Fibroblast of lung (primary cell): Measurements from ENCODE around the gene SLC35A4. TPM values are rescaled to one million over a fixed set of nuclear protein-coding genes. Genes with fewer than 3 reads are reported as not detected.
A peak's percentile ranks its signal among the peaks of the same experiment; 100 is the strongest.

Source experiments
- DNase-seq, 2 donors: peaks; one replicate each; pipeline versions ENCODE4 v3.0.0 to v3.0.0-alpha.2; 2010; ENCODE audit warnings: low read depth in 2 of 2
- H2AFZ ChIP-seq: 2 replicates; pipeline ENCODE4 v1.5.1; 2012; ENCODE audit warnings: low read length, control low read depth, inconsistent platforms
- H3K27ac ChIP-seq: 2 replicates; pipeline ENCODE4 v1.5.1; 2011; ENCODE audit warnings: low read length, control low read depth; ENCODE audit not compliant: insufficient read depth
- H3K27me3 ChIP-seq: 2 replicates; pipeline ENCODE4 v1.5.1; 2011; ENCODE audit warnings: mild to moderate bottlenecking, low read length; ENCODE audit not compliant: control insufficient read depth, insufficient read depth
- H3K36me3 ChIP-seq: 2 replicates; pipeline ENCODE4 v1.5.1; 2011; ENCODE audit warnings: low read length; ENCODE audit not compliant: control insufficient read depth, insufficient read depth
- H3K4me1 ChIP-seq: 2 replicates; pipeline ENCODE4 v1.5.1; 2011; ENCODE audit warnings: low read length; ENCODE audit not compliant: control insufficient read depth, insufficient read depth; ENCODE audit errors: extremely low read depth
- H3K4me2 ChIP-seq: 2 replicates; pipeline ENCODE4 v1.5.1; 2011; ENCODE audit warnings: low read length, control low read depth; ENCODE audit not compliant: insufficient read depth; ENCODE audit errors: extremely low read depth
- H3K4me3 ChIP-seq, 4 experiments: fragments of 200-600 bp in 1 of 4; sonication (generic) in 1 of 4; replicated peaks in 1 of 4; 2 replicates each; pipeline ENCODE4 v1.5.1; 2011 to 2016; ENCODE audit warnings: low read length in 4 of 4, low read depth in 3 of 4, mild to moderate bottlenecking in 3 of 4, control low read depth in 2 of 4, inconsistent platforms in 1 of 4, mixed read lengths in 1 of 4; ENCODE audit not compliant: insufficient read depth in 1 of 4; ENCODE audit errors: control extremely low read depth in 1 of 4
- H3K79me2 ChIP-seq: 2 replicates; pipeline ENCODE4 v1.5.1; 2012; ENCODE audit warnings: mild to moderate bottlenecking, low read length, inconsistent platforms; ENCODE audit not compliant: control insufficient read depth, insufficient read depth
- H3K9ac ChIP-seq: 2 replicates; pipeline ENCODE4 v1.5.1; 2011; ENCODE audit warnings: mild to moderate bottlenecking, low read length, control low read depth; ENCODE audit not compliant: insufficient read depth
- H3K9me3 ChIP-seq: 2 replicates; pipeline ENCODE4 v1.5.1; 2012; ENCODE audit warnings: low read depth, low read length; ENCODE audit not compliant: control insufficient read depth, insufficient read depth
- H4K20me1 ChIP-seq: 2 replicates; pipeline ENCODE4 v1.5.1; 2011; ENCODE audit warnings: low read length; ENCODE audit not compliant: control insufficient read depth, insufficient read depth; ENCODE audit errors: extremely low read depth
- EZH2 ChIP-seq: IDR thresholded peaks from 2 replicates; pipeline ENCODE4 v1.5.1; 2012; ENCODE audit warnings: low read length, control low read depth, mild to moderate bottlenecking; ENCODE audit errors: missing control alignments
- polyA plus RNA-seq, 2 donors: library from polyadenylated mRNA; depleted of rRNA in 1 of 2; stranded (reverse) in 1 of 2; unstranded in 1 of 2; fragments of >200 nt; gene quantifications; 2 replicates each; pipeline ENCODE4 v1.2.1, GENCODE V29; 2011 to 2012; ENCODE audit warnings: missing spikeins in 1 of 2
- total RNA-seq: library from RNA; depleted of rRNA; stranded (reverse); fragments of >200 nt; gene quantifications from 2 replicates; pipeline ENCODE4 v1.2.1, GENCODE V29; 2014
- TF ChIP-seq, protein P1 (sequence below), 2 donors: IDR thresholded peaks in 1 of 2; conservative IDR thresholded peaks in 1 of 2; 1 replicate in 1 of 2; 2 replicates in 1 of 2; pipeline ENCODE4 v1.5.1; 2011 to 2012; ENCODE audit warnings: low read length in 2 of 2, control low read depth in 1 of 2, inconsistent platforms in 1 of 2, low read depth in 1 of 2, mild to moderate bottlenecking in 1 of 2

The SLC35A4 gene
- total and polyA plus RNA-seq, 2 donors (not counting 1 experiment from before 2014, with no cell fraction given), result 21.5 to 79.2 TPM

GRCh38 chr5:140551872-140552271 lies 12.8 kb upstream of the SLC35A4 start:
- Histone ChIP-seq H3K9ac (no peak overlapping the region), H3K27ac (no peak overlapping the region), H3K27me3 (no peaks in the 10 kb centered on the region), H3K79me2 (peaks cover 38% of the 10 kb centered on the region), H3K4me2 (no peak overlapping the region), H2AFZ (no peak overlapping the region), H4K20me1 (peaks cover 2% of the 10 kb centered on the region), H3K9me3 (no peaks in the 10 kb centered on the region), H3K36me3 (peaks cover 21% of the 10 kb centered on the region), H3K4me1 (peaks cover 15% of the 10 kb centered on the region), H3K4me3 (no peak overlapping the region)
- TF ChIP-seq, protein P1, sequence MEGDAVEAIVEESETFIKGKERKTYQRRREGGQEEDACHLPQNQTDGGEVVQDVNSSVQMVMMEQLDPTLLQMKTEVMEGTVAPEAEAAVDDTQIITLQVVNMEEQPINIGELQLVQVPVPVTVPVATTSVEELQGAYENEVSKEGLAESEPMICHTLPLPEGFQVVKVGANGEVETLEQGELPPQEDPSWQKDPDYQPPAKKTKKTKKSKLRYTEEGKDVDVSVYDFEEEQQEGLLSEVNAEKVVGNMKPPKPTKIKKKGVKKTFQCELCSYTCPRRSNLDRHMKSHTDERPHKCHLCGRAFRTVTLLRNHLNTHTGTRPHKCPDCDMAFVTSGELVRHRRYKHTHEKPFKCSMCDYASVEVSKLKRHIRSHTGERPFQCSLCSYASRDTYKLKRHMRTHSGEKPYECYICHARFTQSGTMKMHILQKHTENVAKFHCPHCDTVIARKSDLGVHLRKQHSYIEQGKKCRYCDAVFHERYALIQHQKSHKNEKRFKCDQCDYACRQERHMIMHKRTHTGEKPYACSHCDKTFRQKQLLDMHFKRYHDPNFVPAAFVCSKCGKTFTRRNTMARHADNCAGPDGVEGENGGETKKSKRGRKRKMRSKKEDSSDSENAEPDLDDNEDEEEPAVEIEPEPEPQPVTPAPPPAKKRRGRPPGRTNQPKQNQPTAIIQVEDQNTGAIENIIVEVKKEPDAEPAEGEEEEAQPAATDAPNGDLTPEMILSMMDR (conservative IDR thresholded peaks at IDR 0.05 in 1 of 2, IDR thresholded peaks at IDR 0.05 in 1 of 2; ENCODE audit: low read depth in 1 of 2, low read length in 2 of 2), result no peak
- TF ChIP-seq EZH2, result no peak
- no peak for DNase-seq

- Histone ChIP-seq H3K27me3 (no peaks in the 10 kb centered on the region), H3K4me3 (no peak overlapping the region), H4K20me1 (peaks cover 2% of the 10 kb centered on the region), H3K9me3 (no peaks in the 10 kb centered on the region), H2AFZ (no peak overlapping the region), H3K4me1 (peaks cover 2% of the 10 kb centered on the region), H3K9ac (no peak overlapping the region), H3K36me3 (peaks cover 21% of the 10 kb centered on the region), H3K27ac (no peak overlapping the region), H3K4me2 (no peak overlapping the region), H3K79me2 (peaks cover 40% of the 10 kb centered on the region)
- TF ChIP-seq, protein P1 (conservative IDR thresholded peaks at IDR 0.05 in 1 of 2, IDR thresholded peaks at IDR 0.05 in 1 of 2; ENCODE audit: low read depth in 1 of 2, low read length in 2 of 2), result no peak
- TF ChIP-seq EZH2, result no peak
- peak in 1 of 2 donors; percentile 22 for DNase-seq
Measured at GRCh38 chr5:140553657-140554056, 11.0 kb upstream of the SLC35A4 start.

- TF ChIP-seq, protein P1 (conservative IDR thresholded peaks at IDR 0.05 in 1 of 2, IDR thresholded peaks at IDR 0.05 in 1 of 2; ENCODE audit: low read depth in 1 of 2, low read length in 2 of 2), result no peak
- TF ChIP-seq EZH2, result no peak
- Histone ChIP-seq H3K9me3 (no peaks in the 10 kb centered on the region), H3K27me3 (no peaks in the 10 kb centered on the region), H3K36me3 (peaks cover 19% of the 10 kb centered on the region), H3K4me3 (peak overlapping the region in 1 of 4 experiments; percentile 17), H3K79me2 (peaks cover 40% of the 10 kb centered on the region), H3K27ac (no peak overlapping the region), H4K20me1 (peaks cover 2% of the 10 kb centered on the region), H3K9ac (no peak overlapping the region), H3K4me2 (no peak overlapping the region), H2AFZ (no peak overlapping the region), H3K4me1 (no peaks in the 10 kb centered on the region)
- DNase-seq, result peak; percentile 42 to 58
Measured at GRCh38 chr5:140554454-140554853, 10.2 kb upstream of the SLC35A4 start.
